H9 (cell line): ENCODE results near the gene PEX5. TPM values are rescaled to one million over a fixed set of nuclear protein-coding genes. Genes with fewer than 3 reads are reported as not detected.

Source experiments
- DNase-seq: peaks from one replicate; pipeline ENCODE4 v3.0.0-alpha.2; 2017
- H2AFZ ChIP-seq: one replicate; pipeline ENCODE4 v1.6.1; 2013; ENCODE audit warnings: mild to moderate bottlenecking, low read length, control low read depth, moderate library complexity
- H2AK5ac ChIP-seq: 2 replicates; pipeline ENCODE4 v1.6.1; 2013; ENCODE audit warnings: low read length, control low read depth, mixed read lengths; ENCODE audit not compliant: insufficient read length
- H2BK120ac ChIP-seq: one replicate; pipeline ENCODE4 v1.6.1; 2013; ENCODE audit warnings: low read depth, mild to moderate bottlenecking, low read length, control low read depth, inconsistent platforms; ENCODE audit not compliant: poor library complexity, severe bottlenecking
- H2BK12ac ChIP-seq: 2 replicates; pipeline ENCODE4 v1.6.1; 2013; ENCODE audit warnings: low read length, control low read depth, mixed read lengths, low read depth; ENCODE audit not compliant: insufficient read length
- H2BK15ac ChIP-seq: 2 replicates; pipeline ENCODE4 v1.6.1; 2013; ENCODE audit warnings: low read depth, low read length, control low read depth
- H2BK20ac ChIP-seq: one replicate; pipeline ENCODE4 v1.6.1; 2013; ENCODE audit warnings: low read depth, mild to moderate bottlenecking, low read length, control low read depth, inconsistent platforms; ENCODE audit not compliant: poor library complexity, severe bottlenecking
- H2BK5ac ChIP-seq: 2 replicates; pipeline ENCODE4 v1.6.1; 2013; ENCODE audit warnings: low read length, control low read depth, mixed read lengths; ENCODE audit not compliant: insufficient read length
- H3K14ac ChIP-seq: 2 replicates; pipeline ENCODE4 v1.6.1; 2013; ENCODE audit warnings: low read length, control low read depth; ENCODE audit not compliant: insufficient read depth
- H3K18ac ChIP-seq: 2 replicates; pipeline ENCODE4 v1.6.1; 2013; ENCODE audit warnings: low read depth, mild to moderate bottlenecking, mixed read lengths, low read length, control low read depth; ENCODE audit not compliant: insufficient read length
- H3K23ac ChIP-seq: 2 replicates; pipeline ENCODE4 v1.6.1; 2013; ENCODE audit warnings: low read length, control low read depth, mixed read lengths, low read depth; ENCODE audit not compliant: insufficient read length
- H3K23me2 ChIP-seq: 2 replicates; pipeline ENCODE4 v1.6.1; 2013; ENCODE audit warnings: low read depth, mild to moderate bottlenecking, mixed read lengths, low read length, control low read depth; ENCODE audit not compliant: insufficient read length, poor library complexity, severe bottlenecking
- H3K27ac ChIP-seq: 2 replicates; pipeline ENCODE4 v1.5.1; 2013; ENCODE audit warnings: low read length, control low read depth, mixed read lengths, low read depth; ENCODE audit not compliant: insufficient read length
- H3K27me3 ChIP-seq: 2 replicates; pipeline ENCODE4 v1.6.1; 2013; ENCODE audit warnings: low read length, control low read depth, inconsistent platforms; ENCODE audit not compliant: insufficient read depth
- H3K4ac ChIP-seq: 2 replicates; pipeline ENCODE4 v1.6.1; 2013; ENCODE audit warnings: low read depth, mild to moderate bottlenecking, control low read depth, inconsistent platforms, low read length, moderate library complexity
- H3K4me1 ChIP-seq: 2 replicates; pipeline ENCODE4 v1.6.1; 2013; ENCODE audit warnings: low read length, control low read depth, inconsistent platforms; ENCODE audit not compliant: insufficient read depth
- H3K4me2 ChIP-seq: 2 replicates; pipeline ENCODE4 v1.6.1; 2013; ENCODE audit warnings: low read length, control low read depth, mixed read lengths; ENCODE audit not compliant: insufficient read length, insufficient read depth
- H3K56ac ChIP-seq: 2 replicates; pipeline ENCODE4 v1.6.1; 2013; ENCODE audit warnings: low read depth, mild to moderate bottlenecking, mixed read lengths, low read length, control low read depth; ENCODE audit not compliant: insufficient read length
- H3K79me1 ChIP-seq: 2 replicates; pipeline ENCODE4 v1.6.1; 2013; ENCODE audit warnings: low read depth, mild to moderate bottlenecking, moderate library complexity, low read length, control low read depth, inconsistent platforms; ENCODE audit not compliant: insufficient read depth, poor library complexity, severe bottlenecking
- H3K79me2 ChIP-seq: 2 replicates; pipeline ENCODE4 v1.6.1; 2013; ENCODE audit warnings: low read length, control low read depth, inconsistent platforms; ENCODE audit not compliant: insufficient read depth
- H3K9ac ChIP-seq: 2 replicates; pipeline ENCODE4 v1.6.1; 2013; ENCODE audit warnings: low read length, control low read depth, mixed read lengths; ENCODE audit not compliant: insufficient read length; ENCODE audit errors: extremely low read depth
- H3K9me3 ChIP-seq: one replicate; pipeline ENCODE4 v1.6.1; 2013; ENCODE audit warnings: low read depth, low read length, inconsistent platforms; ENCODE audit not compliant: control insufficient read depth
- H3T11ph ChIP-seq: one replicate; pipeline ENCODE4 v1.6.1; 2013; ENCODE audit warnings: mild to moderate bottlenecking, low read length, control low read depth, inconsistent platforms
- H4K20me1 ChIP-seq: one replicate; pipeline ENCODE4 v1.6.1; 2013; ENCODE audit not compliant: control insufficient read depth, insufficient read length, insufficient read depth
- H4K5ac ChIP-seq: 2 replicates; pipeline ENCODE4 v1.6.1; 2013; ENCODE audit warnings: low read depth, mild to moderate bottlenecking, mixed read lengths, low read length, control low read depth; ENCODE audit not compliant: insufficient read length
- H4K8ac ChIP-seq: replicated peaks from 2 replicates; pipeline ENCODE4 v1.6.1; 2013; ENCODE audit warnings: low read length, control low read depth, mixed read lengths, low read depth; ENCODE audit not compliant: insufficient read length
- H4K91ac ChIP-seq: 2 replicates; pipeline ENCODE4 v1.6.1; 2013; ENCODE audit warnings: low read depth, mild to moderate bottlenecking, moderate library complexity, mixed read lengths, low read length, control low read depth; ENCODE audit not compliant: insufficient read length
- H3K27ac Mint-ChIP-seq, 3 experiments: 2 replicates in 2 of 3; 3 replicates in 1 of 3; pipeline ENCODE4 v1.8.0; 2020 to 2021; ENCODE audit warnings: mixed read lengths in 3 of 3, mild to moderate bottlenecking in 1 of 3, moderate library complexity in 1 of 3
- H3K27me3 Mint-ChIP-seq: 2 replicates; pipeline ENCODE4 v1.8.0; 2021; ENCODE audit warnings: low read depth, mild to moderate bottlenecking, moderate library complexity, mixed read lengths
- H3K36me3 Mint-ChIP-seq, 3 experiments: 2 replicates in 2 of 3; 3 replicates in 1 of 3; pipeline ENCODE4 v1.8.0; 2020 to 2021; ENCODE audit warnings: low read depth in 3 of 3, mixed read lengths in 3 of 3; ENCODE audit not compliant: insufficient read depth in 1 of 3
- H3K4me1 Mint-ChIP-seq, 2 experiments: 2 replicates each; pipeline ENCODE4 v1.8.0; 2020; ENCODE audit warnings: mixed read lengths in 2 of 2
- H3K4me3 Mint-ChIP-seq, 2 experiments: 2 replicates in 1 of 2; 3 replicates in 1 of 2; pipeline ENCODE4 v1.8.0; 2020 to 2021; ENCODE audit warnings: mild to moderate bottlenecking in 2 of 2, mixed read lengths in 2 of 2, moderate library complexity in 1 of 2
- H3K9me3 Mint-ChIP-seq, 2 experiments: 2 replicates in 1 of 2; 3 replicates in 1 of 2; pipeline ENCODE4 v1.8.0; 2020; ENCODE audit warnings: mild to moderate bottlenecking in 2 of 2, mixed read lengths in 2 of 2, moderate library complexity in 1 of 2
- WGBS: extraction: QIAGEN DNeasy Blood & Tissue Kit; methylation state at CpG from one replicate; pipeline ENCODE4 v1.1.7; 2013; ENCODE audit warnings: missing lambda C conversion rate, low lambda C conversion rate, mixed read lengths; ENCODE audit not compliant: insufficient read length; ENCODE audit errors: extremely low coverage; 5-methylcytosine and 5-hydroxymethylcytosine counted together
- total RNA-seq: library from RNA; stranded (reverse); gene quantifications from 2 replicates; pipeline ENCODE4 v1.2.1, GENCODE V29; 2021
- TF ChIP-seq, protein P1 (sequence below): fragments of 200-600 bp; sonication (generic); conservative IDR thresholded peaks from 3 replicates; pipeline ENCODE4 v1.8.0; 2021; ENCODE audit warnings: antibody characterized with exemption, mild to moderate bottlenecking

PEX5 gene
- total RNA-seq, 1 experiment from 2014 or later: 40.5 TPM

DNA sequence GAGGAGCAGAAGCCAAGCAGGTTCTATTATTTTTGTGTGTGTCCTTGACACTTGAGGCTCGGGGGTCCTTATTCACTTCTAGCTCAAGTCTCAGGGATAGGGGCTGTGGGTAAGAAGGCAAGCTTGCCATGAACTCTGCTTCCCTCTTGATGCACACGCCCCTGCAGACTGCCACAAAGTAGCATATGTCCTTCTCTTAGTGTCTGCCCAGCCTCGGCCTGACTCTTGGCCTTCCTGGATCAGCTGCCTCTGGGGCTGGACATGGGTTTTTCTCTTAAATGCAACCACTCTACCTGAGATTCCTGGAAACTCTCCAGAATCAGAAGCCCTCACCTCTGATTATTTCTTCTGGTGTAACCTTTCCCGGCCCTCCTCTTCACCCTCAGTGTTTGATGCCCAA, 28.2 kb upstream of the PEX5 start:
- Histone ChIP-seq H3K14ac (no peak overlapping the region), H3T11ph (no peak overlapping the region), H3K23me2 (peaks cover 3% of the 10 kb centered on the region), H2AK5ac (no peak overlapping the region), H4K8ac (no peak overlapping the region), H2BK12ac (no peak overlapping the region), H4K91ac (no peak overlapping the region), H2BK20ac (no peak overlapping the region), H3K9me3 (peaks cover 16% of the 10 kb centered on the region), H2BK5ac (no peak overlapping the region), H3K23ac (no peak overlapping the region), H3K27ac (no peak overlapping the region), H4K5ac (no peak overlapping the region), H3K4me2 (no peak overlapping the region), H2BK120ac (no peak overlapping the region), H4K20me1 (no peaks in the 10 kb centered on the region), H3K18ac (no peak overlapping the region), H3K4me1 (no peaks in the 10 kb centered on the region), H3K9ac (no peak overlapping the region), H3K4ac (no peak overlapping the region), H2AFZ (no peak overlapping the region), H3K79me2 (no peaks in the 10 kb centered on the region), H3K79me1 (no peaks in the 10 kb centered on the region), H3K27me3 (no peaks in the 10 kb centered on the region), H2BK15ac (no peak overlapping the region), H3K56ac (no peak overlapping the region)
- H3K27ac Mint-ChIP-seq: peak overlapping the region in 1 of 3 experiments; percentile 52; a peak in 1 of 7 replicates
- peaks cover 3 to 7% (median 7%) of the 10 kb centered on the region in 3 experiments; a peak in 4 of 7 replicates for H3K36me3 Mint-ChIP-seq
- no CpG with 5 or more reads among the region's 4 CpGs for WGBS
- H3K9me3 Mint-ChIP-seq: peaks cover 11 to 25% of the 10 kb centered on the region in 2 experiments; a peak in 4 of 5 replicates
- TF ChIP-seq, protein P1, sequence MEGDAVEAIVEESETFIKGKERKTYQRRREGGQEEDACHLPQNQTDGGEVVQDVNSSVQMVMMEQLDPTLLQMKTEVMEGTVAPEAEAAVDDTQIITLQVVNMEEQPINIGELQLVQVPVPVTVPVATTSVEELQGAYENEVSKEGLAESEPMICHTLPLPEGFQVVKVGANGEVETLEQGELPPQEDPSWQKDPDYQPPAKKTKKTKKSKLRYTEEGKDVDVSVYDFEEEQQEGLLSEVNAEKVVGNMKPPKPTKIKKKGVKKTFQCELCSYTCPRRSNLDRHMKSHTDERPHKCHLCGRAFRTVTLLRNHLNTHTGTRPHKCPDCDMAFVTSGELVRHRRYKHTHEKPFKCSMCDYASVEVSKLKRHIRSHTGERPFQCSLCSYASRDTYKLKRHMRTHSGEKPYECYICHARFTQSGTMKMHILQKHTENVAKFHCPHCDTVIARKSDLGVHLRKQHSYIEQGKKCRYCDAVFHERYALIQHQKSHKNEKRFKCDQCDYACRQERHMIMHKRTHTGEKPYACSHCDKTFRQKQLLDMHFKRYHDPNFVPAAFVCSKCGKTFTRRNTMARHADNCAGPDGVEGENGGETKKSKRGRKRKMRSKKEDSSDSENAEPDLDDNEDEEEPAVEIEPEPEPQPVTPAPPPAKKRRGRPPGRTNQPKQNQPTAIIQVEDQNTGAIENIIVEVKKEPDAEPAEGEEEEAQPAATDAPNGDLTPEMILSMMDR: no peak
- H3K4me1 Mint-ChIP-seq: peaks cover 6 to 8% of the 10 kb centered on the region in 2 experiments
- no peak for DNase-seq
- H3K4me3 Mint-ChIP-seq: no peak overlapping the region
- H3K27me3 Mint-ChIP-seq: peaks cover 33% of the 10 kb centered on the region
